Measurements from ENCODE around the gene EDIL3.

DNA sequence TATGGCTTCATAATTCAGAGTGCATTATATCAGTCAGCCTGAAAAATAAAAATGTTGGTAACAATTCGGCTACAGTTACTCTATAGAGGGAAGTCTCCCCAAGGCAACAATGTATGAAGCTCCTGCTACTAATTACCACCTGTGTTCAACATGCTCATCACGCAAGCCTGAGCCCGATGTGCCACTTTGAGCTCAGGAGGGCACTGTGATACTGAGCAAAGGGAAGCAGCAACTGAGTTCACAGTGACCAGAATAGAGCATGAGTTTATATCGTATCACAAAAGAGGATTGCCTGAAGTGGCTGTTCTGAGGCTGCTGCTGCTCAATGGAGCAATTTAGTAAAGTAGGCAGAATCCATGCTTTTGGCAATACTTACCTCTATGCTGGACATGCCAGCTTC is 462.0 kb downstream of the EDIL3 start:
- no peak for TF ChIP-seq POLR2A (IDR thresholded peaks at IDR 0.05)
- TF ChIP-seq, protein P1, sequence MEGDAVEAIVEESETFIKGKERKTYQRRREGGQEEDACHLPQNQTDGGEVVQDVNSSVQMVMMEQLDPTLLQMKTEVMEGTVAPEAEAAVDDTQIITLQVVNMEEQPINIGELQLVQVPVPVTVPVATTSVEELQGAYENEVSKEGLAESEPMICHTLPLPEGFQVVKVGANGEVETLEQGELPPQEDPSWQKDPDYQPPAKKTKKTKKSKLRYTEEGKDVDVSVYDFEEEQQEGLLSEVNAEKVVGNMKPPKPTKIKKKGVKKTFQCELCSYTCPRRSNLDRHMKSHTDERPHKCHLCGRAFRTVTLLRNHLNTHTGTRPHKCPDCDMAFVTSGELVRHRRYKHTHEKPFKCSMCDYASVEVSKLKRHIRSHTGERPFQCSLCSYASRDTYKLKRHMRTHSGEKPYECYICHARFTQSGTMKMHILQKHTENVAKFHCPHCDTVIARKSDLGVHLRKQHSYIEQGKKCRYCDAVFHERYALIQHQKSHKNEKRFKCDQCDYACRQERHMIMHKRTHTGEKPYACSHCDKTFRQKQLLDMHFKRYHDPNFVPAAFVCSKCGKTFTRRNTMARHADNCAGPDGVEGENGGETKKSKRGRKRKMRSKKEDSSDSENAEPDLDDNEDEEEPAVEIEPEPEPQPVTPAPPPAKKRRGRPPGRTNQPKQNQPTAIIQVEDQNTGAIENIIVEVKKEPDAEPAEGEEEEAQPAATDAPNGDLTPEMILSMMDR (IDR thresholded peaks at IDR 0.05), result no peak
